HepG2 (cell line): ENCODE measurements around the gene PLAC9.

Experiments used
- BRCA1 ChIP-seq: sonication (generic); formaldehyde crosslinking; IDR thresholded peaks from 2 replicates; pipeline ENCODE4 v1.4.0; 2020; ENCODE audit warnings: missing genetic modification reagents
- CEBPG ChIP-seq: IDR thresholded peaks from 2 replicates; pipeline ENCODE4 v1.6.1; 2016
- EZH2 ChIP-seq: conservative IDR thresholded peaks from 2 replicates; pipeline ENCODE4 v1.6.1; 2012; ENCODE audit warnings: mild to moderate bottlenecking, low read depth, low read length, moderate library complexity
- GATAD2A ChIP-seq: IDR thresholded peaks from 2 replicates; pipeline ENCODE4 v1.6.1; 2016
- KDM1A ChIP-seq: IDR thresholded peaks from 2 replicates; pipeline ENCODE4 v1.6.1; 2016; ENCODE audit warnings: missing compliant biosample characterization
- MAX ChIP-seq: IDR thresholded peaks from 2 replicates; pipeline ENCODE4 v1.6.1; 2012; ENCODE audit warnings: inconsistent platforms
- MYC ChIP-seq: sonication (generic); formaldehyde crosslinking; IDR thresholded peaks from 2 replicates; pipeline ENCODE4 v1.9.0; 2021; ENCODE audit warnings: missing genetic modification reagents, borderline replicate concordance
- POLR2A ChIP-seq, 2 experiments: IDR thresholded peaks; 2 replicates each; pipeline ENCODE4 v1.6.1; 2011; ENCODE audit warnings: low read depth in 2 of 2, low read length in 2 of 2, mild to moderate bottlenecking in 1 of 2, moderate library complexity in 1 of 2; ENCODE audit not compliant: insufficient read depth in 1 of 2
- TCF7L2 ChIP-seq: IDR thresholded peaks from 2 replicates; pipeline ENCODE4 v1.6.1; 2011; ENCODE audit warnings: mild to moderate bottlenecking, low read depth, low read length, moderate library complexity
- YY1 ChIP-seq: IDR thresholded peaks from 2 replicates; pipeline ENCODE4 v1.6.1; 2011; ENCODE audit warnings: low read length, low read depth, moderate library complexity, mild to moderate bottlenecking; ENCODE audit not compliant: insufficient read depth, insufficient replicate concordance
- ZBTB44 ChIP-seq: sonication (generic); formaldehyde crosslinking; IDR thresholded peaks from 2 replicates; pipeline ENCODE4 v1.4.0; 2020; ENCODE audit warnings: missing genetic modification reagents
- ZNF7 ChIP-seq: IDR thresholded peaks from 2 replicates; pipeline ENCODE4 v1.6.1; 2016; ENCODE audit warnings: missing biosample characterization, missing genetic modification reagents
- TF ChIP-seq, protein P1 (sequence below): sonication (generic); formaldehyde crosslinking; IDR thresholded peaks from 2 replicates; pipeline ENCODE4 v1.5.0; 2020; ENCODE audit warnings: mild to moderate bottlenecking, missing genetic modification reagents, moderate library complexity
- TF ChIP-seq, protein P2 (sequence below): sonication (generic); formaldehyde crosslinking; conservative IDR thresholded peaks from 2 replicates; pipeline ENCODE4 v1.4.0; 2020; ENCODE audit warnings: missing genetic modification reagents

DNA sequence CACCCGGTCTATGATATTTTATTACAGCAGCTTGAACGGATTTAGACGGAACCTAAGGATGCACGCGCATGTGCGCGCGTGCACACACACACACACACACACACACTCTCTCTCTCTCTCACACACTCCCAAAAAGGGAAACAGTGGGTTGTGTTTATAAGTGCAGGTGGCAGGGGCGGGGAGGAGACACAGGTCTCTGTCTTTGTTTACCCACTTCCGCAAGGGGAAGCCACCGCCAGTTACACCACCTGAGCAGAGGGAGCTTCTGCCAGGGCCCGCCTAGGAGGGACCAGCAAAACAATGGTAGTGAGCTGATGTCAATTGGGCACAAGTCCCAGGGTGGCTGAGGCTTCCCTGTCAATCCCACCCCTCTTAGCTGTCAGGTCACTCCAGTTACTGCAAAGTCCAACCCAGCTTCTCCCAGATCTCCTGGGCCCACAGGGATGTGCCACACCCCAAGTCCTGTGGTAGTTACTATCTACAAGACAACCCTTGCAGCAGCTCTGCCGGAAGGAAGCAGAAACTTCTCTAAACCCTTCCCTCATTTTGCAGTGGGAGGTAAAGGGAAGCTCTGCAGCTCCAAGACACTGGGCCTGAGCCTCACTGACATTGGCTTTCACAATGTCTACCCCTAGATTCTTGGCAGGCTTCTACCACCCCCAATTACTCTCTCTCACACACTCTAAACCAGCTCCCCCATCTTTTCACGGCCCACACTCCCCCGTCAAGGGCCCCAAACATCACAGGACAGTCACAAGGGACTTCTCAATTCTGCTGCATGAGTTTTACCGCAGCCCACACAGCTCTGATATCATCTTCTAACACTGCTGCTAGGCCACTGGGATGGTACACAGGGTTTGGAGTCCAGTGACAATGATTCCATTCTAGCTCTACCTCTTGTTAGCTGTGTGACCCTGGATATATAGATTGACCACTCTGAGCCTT is 55.2 kb downstream of the PLAC9 start:
- TF ChIP-seq, protein P1, sequence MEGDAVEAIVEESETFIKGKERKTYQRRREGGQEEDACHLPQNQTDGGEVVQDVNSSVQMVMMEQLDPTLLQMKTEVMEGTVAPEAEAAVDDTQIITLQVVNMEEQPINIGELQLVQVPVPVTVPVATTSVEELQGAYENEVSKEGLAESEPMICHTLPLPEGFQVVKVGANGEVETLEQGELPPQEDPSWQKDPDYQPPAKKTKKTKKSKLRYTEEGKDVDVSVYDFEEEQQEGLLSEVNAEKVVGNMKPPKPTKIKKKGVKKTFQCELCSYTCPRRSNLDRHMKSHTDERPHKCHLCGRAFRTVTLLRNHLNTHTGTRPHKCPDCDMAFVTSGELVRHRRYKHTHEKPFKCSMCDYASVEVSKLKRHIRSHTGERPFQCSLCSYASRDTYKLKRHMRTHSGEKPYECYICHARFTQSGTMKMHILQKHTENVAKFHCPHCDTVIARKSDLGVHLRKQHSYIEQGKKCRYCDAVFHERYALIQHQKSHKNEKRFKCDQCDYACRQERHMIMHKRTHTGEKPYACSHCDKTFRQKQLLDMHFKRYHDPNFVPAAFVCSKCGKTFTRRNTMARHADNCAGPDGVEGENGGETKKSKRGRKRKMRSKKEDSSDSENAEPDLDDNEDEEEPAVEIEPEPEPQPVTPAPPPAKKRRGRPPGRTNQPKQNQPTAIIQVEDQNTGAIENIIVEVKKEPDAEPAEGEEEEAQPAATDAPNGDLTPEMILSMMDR (CRISPR knock-in tag) = no peak
- TF ChIP-seq, protein P2, sequence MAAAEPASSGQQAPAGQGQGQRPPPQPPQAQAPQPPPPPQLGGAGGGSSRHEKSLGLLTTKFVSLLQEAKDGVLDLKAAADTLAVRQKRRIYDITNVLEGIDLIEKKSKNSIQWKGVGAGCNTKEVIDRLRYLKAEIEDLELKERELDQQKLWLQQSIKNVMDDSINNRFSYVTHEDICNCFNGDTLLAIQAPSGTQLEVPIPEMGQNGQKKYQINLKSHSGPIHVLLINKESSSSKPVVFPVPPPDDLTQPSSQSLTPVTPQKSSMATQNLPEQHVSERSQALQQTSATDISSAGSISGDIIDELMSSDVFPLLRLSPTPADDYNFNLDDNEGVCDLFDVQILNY (CRISPR knock-in tag) = no peak
- TF ChIP-seq ZNF7 (no peak), TCF7L2 (no peak), MAX (no peak), POLR2A (IDR thresholded peaks at IDR 0.05; ENCODE audit: insufficient read depth in 1 of 2, low read depth in 2 of 2, low read length in 2 of 2) (no peak), ZBTB44 (CRISPR knock-in tag) (no peak), YY1 (no peak), GATAD2A (CRISPR knock-in tag) (no peak), MYC (CRISPR knock-in tag) (no peak), KDM1A (CRISPR knock-in tag) (no peak), EZH2 (no peak), CEBPG (CRISPR knock-in tag) (no peak), BRCA1 (CRISPR knock-in tag) (no peak)
